Peyer's patch (tissue), 4 donors: ENCODE results near the gene RBP4.

ENCODE experiments used
- CTCF ChIP-seq, 6 experiments: fragments of 450-650 bp in 4 of 6; fragments of 200-600 bp in 2 of 6; sonication (generic) in 1 of 6; IDR thresholded peaks; one replicate each; pipeline ENCODE4 v1.5.1; 2017 to 2019; ENCODE audit warnings: antibody characterized with exemption in 6 of 6, mild to moderate bottlenecking in 3 of 6, moderate library complexity in 1 of 6
- POLR2A ChIP-seq, 2 donors: fragments of 450-650 bp; IDR thresholded peaks; one replicate each; pipeline ENCODE4 v1.5.1; 2017; ENCODE audit warnings: antibody characterized with exemption in 2 of 2, mild to moderate bottlenecking in 2 of 2, moderate library complexity in 2 of 2

- TF ChIP-seq POLR2A (IDR thresholded peaks at IDR 0.05) (no peak), CTCF (IDR thresholded peaks at IDR 0.05) (no peak)
These were observed 53.5 kb downstream of the RBP4 start for GRCh38 chr10:93547522-93547921.
